Mesendoderm (in vitro differentiated cells): ENCODE data around the gene CLMP.

Experiments
- DNase-seq: peaks from one replicate; pipeline ENCODE4 v3.0.0; 2013
- H2AK5ac ChIP-seq: 2 replicates; pipeline ENCODE4 v1.6.1; 2013; ENCODE audit warnings: low read length, inconsistent platforms
- H2BK120ac ChIP-seq: 2 replicates; pipeline ENCODE4 v1.6.1; 2013; ENCODE audit warnings: low read depth, mild to moderate bottlenecking, low read length, moderate library complexity, mixed read lengths
- H2BK15ac ChIP-seq: replicated peaks from 2 replicates; pipeline ENCODE4 v1.6.1; 2013; ENCODE audit warnings: low read depth, mild to moderate bottlenecking, moderate library complexity
- H2BK5ac ChIP-seq: 2 replicates; pipeline ENCODE4 v1.6.1; 2013; ENCODE audit warnings: low read length, inconsistent platforms
- H3K18ac ChIP-seq: 2 replicates; pipeline ENCODE4 v1.6.1; 2013; ENCODE audit warnings: mild to moderate bottlenecking, low read length, mixed read lengths
- H3K23ac ChIP-seq: one replicate; pipeline ENCODE4 v1.6.1; 2013; ENCODE audit warnings: low read length
- H3K27ac ChIP-seq: 2 replicates; pipeline ENCODE4 v1.5.1; 2013; ENCODE audit warnings: low read depth, mild to moderate bottlenecking, inconsistent platforms, low read length, moderate library complexity
- H3K27me3 ChIP-seq: 2 replicates; pipeline ENCODE4 v1.6.1; 2013; ENCODE audit warnings: low read length, control low read depth, mild to moderate bottlenecking, inconsistent platforms; ENCODE audit not compliant: insufficient read depth, poor library complexity
- H3K36me3 ChIP-seq: 2 replicates; pipeline ENCODE4 v1.6.1; 2013; ENCODE audit warnings: low read length, inconsistent platforms; ENCODE audit not compliant: control insufficient read depth, insufficient read depth
- H3K4ac ChIP-seq: one replicate; pipeline ENCODE4 v1.6.1; 2013; ENCODE audit warnings: low read depth, mild to moderate bottlenecking, low read length, moderate library complexity
- H3K4me1 ChIP-seq: 2 replicates; pipeline ENCODE4 v1.6.1; 2013; ENCODE audit warnings: low read depth, low read length, inconsistent platforms; ENCODE audit not compliant: control insufficient read depth
- H3K4me2 ChIP-seq: 2 replicates; pipeline ENCODE4 v1.6.1; 2013; ENCODE audit warnings: low read length
- H3K4me3 ChIP-seq: 2 replicates; pipeline ENCODE4 v1.5.1; 2013; ENCODE audit warnings: mild to moderate bottlenecking, low read length
- H3K56ac ChIP-seq: one replicate; pipeline ENCODE4 v1.6.1; 2013; ENCODE audit warnings: low read length
- H3K79me1 ChIP-seq: 2 replicates; pipeline ENCODE4 v1.6.1; 2013; ENCODE audit warnings: low read length, inconsistent platforms
- H3K79me2 ChIP-seq: 2 replicates; pipeline ENCODE4 v1.6.1; 2013; ENCODE audit warnings: mild to moderate bottlenecking, low read length; ENCODE audit not compliant: control insufficient read depth, insufficient read depth
- H3K9ac ChIP-seq: 2 replicates; pipeline ENCODE4 v1.6.1; 2013; ENCODE audit warnings: low read length, inconsistent platforms
- H4K5ac ChIP-seq: one replicate; pipeline ENCODE4 v1.6.1; 2013; ENCODE audit warnings: low read length
- H4K8ac ChIP-seq: one replicate; pipeline ENCODE4 v1.6.1; 2013; ENCODE audit warnings: low read depth, mild to moderate bottlenecking, control low read depth, low read length, moderate library complexity
- WGBS: extraction: QIAGEN DNeasy Blood & Tissue Kit; methylation state at CpG from one replicate; pipeline ENCODE4 v1.1.7; 2013; ENCODE audit warnings: low lambda C conversion rate, missing lambda C conversion rate; ENCODE audit not compliant: insufficient coverage; ENCODE audit errors: extremely low coverage; 5-methylcytosine and 5-hydroxymethylcytosine counted together

CLMP gene

DNA sequence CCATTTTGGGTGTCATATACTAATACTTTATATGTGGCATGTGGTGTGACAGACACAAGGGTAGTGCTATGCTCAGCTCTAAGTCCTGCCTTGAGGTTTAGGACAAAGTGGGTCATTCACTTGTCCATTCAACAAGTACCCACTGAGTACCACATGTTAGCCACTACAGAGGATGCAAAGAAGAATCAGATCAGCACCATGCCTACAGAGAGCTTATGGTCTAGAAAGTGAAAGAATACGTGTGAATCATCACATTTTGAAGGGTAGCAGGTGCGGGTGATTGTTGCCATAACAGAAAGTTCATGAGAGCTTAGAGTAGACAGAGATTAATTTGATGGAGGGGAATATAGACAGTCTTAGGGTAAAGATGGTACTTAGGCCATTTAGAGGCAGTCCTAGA is 18.3 kb downstream of the CLMP start:
- no CpG with 5 or more reads among the region's 2 CpGs for WGBS
- Histone ChIP-seq H3K27ac (no peak overlapping the region), H3K4me1 (peaks cover 2% of the 10 kb centered on the region)

DNA sequence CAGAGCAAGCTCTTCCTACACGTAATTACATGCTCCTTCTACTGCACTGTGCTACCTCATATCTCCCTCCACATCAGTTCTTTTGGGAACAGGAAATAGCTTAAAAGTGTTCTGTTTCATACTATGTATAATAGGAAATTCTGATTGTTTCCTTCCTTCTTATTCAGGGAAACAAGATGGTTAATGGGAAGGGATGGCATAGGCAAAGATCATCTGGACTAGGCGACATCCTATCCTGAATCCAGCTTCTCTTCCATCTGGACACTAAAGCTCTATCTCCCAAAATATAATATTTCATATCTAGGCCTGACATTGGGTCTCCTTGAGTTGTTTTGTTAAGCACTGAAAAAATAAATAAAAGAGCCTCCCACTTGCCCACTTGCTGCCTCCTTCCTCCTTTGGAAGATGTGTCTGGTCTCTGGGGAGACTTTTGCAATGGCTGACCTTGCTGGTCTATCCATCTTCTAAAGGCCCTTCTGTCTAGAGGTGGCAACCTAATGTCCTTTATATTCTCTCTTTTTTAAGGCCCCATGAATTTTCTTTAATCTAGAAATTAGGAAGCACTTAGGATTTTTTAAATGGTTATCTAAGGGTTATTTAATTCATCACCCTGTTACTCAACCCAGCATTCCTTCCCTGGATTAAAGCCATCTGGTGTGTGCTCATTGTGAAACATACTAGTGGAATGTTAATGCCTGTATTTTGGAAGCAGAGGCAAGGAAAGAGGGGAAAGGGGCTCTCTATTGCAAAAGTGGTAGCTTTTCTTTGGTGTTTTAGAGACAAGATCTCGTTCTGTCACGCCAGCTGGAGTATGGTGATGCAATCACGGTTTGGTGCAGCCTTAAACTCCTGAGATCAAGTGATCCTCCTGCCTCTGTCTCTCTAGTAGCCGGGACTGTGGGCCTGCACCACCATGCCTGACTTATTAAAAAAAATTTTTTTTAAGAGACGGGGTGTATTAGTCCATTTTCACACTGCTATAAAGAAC is 20.6 kb downstream of the CLMP start:
- no peak overlapping the region for H2BK5ac ChIP-seq
- no peak overlapping the region for H3K4ac ChIP-seq
- no peak overlapping the region for H3K27ac ChIP-seq
- H3K79me2 ChIP-seq, result peaks cover 3% of the 10 kb centered on the region
- DNase-seq, result peak; percentile 66
- no peak overlapping the region for H2BK15ac ChIP-seq
- H4K5ac ChIP-seq, result no peak overlapping the region
- H3K56ac ChIP-seq, result no peak overlapping the region
- H2BK120ac ChIP-seq, result no peak overlapping the region
- H2AK5ac ChIP-seq, result no peak overlapping the region
- WGBS, result no CpG with 5 or more reads among the region's 7 CpGs
- H3K36me3 ChIP-seq, result no peaks in the 10 kb centered on the region
- peaks cover 13% of the 10 kb centered on the region for H3K79me1 ChIP-seq
- H3K4me1 ChIP-seq, result peaks cover 5% of the 10 kb centered on the region
- no peak overlapping the region for H3K9ac ChIP-seq
- no peak overlapping the region for H3K4me2 ChIP-seq
- no peak overlapping the region for H3K4me3 ChIP-seq
- no peaks in the 10 kb centered on the region for H3K27me3 ChIP-seq
- no peak overlapping the region for H3K18ac ChIP-seq
- no peak overlapping the region for H4K8ac ChIP-seq
- no peak overlapping the region for H3K23ac ChIP-seq

More for the DNA sequence above, 18.3 kb downstream of the CLMP start:
- Histone ChIP-seq H3K56ac (no peak overlapping the region), H3K79me1 (peaks cover 25% of the 10 kb centered on the region), H3K27me3 (no peaks in the 10 kb centered on the region), H4K8ac (no peak overlapping the region), H3K4ac (no peak overlapping the region), H3K79me2 (peaks cover 14% of the 10 kb centered on the region), H2BK120ac (no peak overlapping the region), H3K36me3 (peaks cover 3% of the 10 kb centered on the region), H2BK5ac (no peak overlapping the region), H2AK5ac (no peak overlapping the region), H3K9ac (no peak overlapping the region), H3K4me2 (no peak overlapping the region), H3K23ac (peak overlapping the region; percentile 29), H3K4me3 (no peak overlapping the region), H3K18ac (no peak overlapping the region), H4K5ac (no peak overlapping the region), H2BK15ac (no peak overlapping the region)
- no peak for DNase-seq

DNA sequence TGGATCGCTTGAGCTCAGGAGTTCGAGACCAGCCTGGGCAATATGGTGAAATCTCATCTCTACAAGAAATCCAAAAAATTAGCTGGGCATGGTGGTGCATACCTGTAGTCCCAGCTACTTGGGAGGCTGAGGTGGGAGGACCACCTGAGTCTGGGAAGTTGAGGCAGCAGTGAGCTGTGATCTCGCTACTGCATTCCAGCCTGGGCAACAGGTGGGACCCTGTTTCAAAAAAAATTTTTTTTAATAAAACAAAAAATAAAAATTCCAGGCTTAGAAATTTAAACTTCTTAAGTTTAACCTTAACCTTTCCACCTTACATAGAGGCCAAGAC is 21.2 kb downstream of the CLMP start:
- no CpG with 5 or more reads among the region's 3 CpGs for WGBS
- Histone ChIP-seq H3K36me3 (no peaks in the 10 kb centered on the region), H3K4me2 (no peak overlapping the region), H2BK15ac (no peak overlapping the region), H3K23ac (no peak overlapping the region), H3K4me3 (no peak overlapping the region), H3K27ac (no peak overlapping the region), H3K4me1 (peaks cover 11% of the 10 kb centered on the region), H3K4ac (no peak overlapping the region), H3K79me2 (peaks cover 3% of the 10 kb centered on the region), H3K56ac (no peak overlapping the region), H3K27me3 (no peaks in the 10 kb centered on the region), H2BK120ac (no peak overlapping the region), H3K18ac (no peak overlapping the region), H2AK5ac (no peak overlapping the region), H4K5ac (no peak overlapping the region), H3K9ac (no peak overlapping the region), H4K8ac (no peak overlapping the region), H3K79me1 (peaks cover 12% of the 10 kb centered on the region), H2BK5ac (no peak overlapping the region)
- no peak for DNase-seq

DNA sequence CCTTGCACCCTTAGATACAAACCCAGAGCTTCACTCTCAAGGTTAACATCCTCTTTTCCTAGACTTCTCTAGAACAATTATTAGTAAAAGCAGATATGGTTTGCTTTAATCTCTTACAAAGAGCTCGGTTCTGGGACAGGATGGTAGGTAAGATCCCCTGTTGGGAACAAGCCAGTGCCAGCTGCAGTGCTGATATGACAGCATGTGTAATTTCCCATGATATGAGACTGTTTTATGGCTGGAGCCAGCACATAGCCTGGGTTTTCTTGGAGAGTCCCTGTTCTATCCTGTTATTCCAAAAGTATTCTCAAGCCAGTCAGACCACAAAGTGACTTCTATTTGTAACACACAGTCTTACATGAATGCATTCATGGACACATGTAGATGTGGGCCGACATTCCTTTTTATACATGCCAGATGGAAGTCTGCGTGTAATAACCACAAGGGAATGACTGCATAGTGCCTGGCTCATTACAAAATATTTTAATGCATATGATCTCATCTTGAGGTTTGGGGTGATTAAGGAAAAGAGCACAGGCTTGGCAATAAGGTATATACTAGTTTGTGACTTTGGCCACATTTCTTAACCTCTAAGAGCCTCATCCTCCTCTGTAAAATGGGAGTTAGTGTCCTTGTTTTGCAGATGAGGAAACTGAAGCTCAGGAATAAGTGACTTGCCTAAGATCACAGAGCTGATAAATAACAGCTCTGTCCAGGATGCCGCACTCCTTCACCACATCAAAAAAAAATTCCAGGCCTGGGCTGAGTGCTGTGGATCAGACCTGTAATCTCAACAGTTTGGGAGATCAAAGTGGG is 21.8 kb downstream of the CLMP start:
- DNase-seq, result no peak
- WGBS, result no CpG with 5 or more reads among the region's 4 CpGs

DNA sequence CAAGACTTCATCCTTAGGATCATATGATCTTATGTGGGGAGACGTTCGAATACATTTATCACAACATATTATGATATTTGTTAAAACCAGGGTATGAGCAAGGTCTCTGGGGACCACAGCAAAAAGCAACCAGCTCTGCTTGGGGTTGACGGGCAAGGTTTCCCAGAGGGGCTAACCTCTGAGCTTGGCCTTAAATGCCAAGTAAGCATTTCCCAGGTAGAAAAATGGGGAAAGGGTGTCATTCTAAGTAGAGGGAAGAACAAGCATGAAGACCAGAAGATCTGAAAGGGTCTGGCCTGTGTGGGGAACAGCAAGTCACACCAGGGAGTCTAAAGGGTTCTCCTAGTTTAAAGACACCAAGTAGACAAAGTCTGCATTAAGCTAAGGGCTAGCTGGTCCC is 24.1 kb downstream of the CLMP start:
- H3K36me3 ChIP-seq, result no peaks in the 10 kb centered on the region
- no CpG with 5 or more reads among the region's 3 CpGs for WGBS
- H3K23ac ChIP-seq, result no peak overlapping the region
- H3K4me1 ChIP-seq, result peaks cover 21% of the 10 kb centered on the region
- peak overlapping the region; percentile 78 for H2BK120ac ChIP-seq
- H2BK15ac ChIP-seq, result no peak overlapping the region
- DNase-seq, result no peak
- no peak overlapping the region for H4K5ac ChIP-seq
- peak overlapping the region; percentile 73 for H2AK5ac ChIP-seq
- H3K4me3 ChIP-seq, result no peak overlapping the region
- H3K27me3 ChIP-seq, result no peaks in the 10 kb centered on the region
- no peak overlapping the region for H4K8ac ChIP-seq
- H3K18ac ChIP-seq, result peak overlapping the region; percentile 78
- peak overlapping the region; percentile 42 for H3K27ac ChIP-seq
- peak overlapping the region; percentile 77 for H3K56ac ChIP-seq
- H3K9ac ChIP-seq, result no peak overlapping the region
- H3K79me2 ChIP-seq, result no peaks in the 10 kb centered on the region
- H3K4ac ChIP-seq, result peak overlapping the region; percentile 62
- peaks cover 2% of the 10 kb centered on the region for H3K79me1 ChIP-seq
- no peak overlapping the region for H3K4me2 ChIP-seq
- peak overlapping the region; percentile 98 for H2BK5ac ChIP-seq

More for the DNA sequence above, 21.8 kb downstream of the CLMP start:
- Histone ChIP-seq H3K23ac (no peak overlapping the region), H3K18ac (no peak overlapping the region), H2BK15ac (no peak overlapping the region), H3K36me3 (no peaks in the 10 kb centered on the region), H3K4ac (no peak overlapping the region), H2BK5ac (no peak overlapping the region), H2BK120ac (no peak overlapping the region), H4K8ac (no peak overlapping the region), H3K4me2 (no peak overlapping the region), H3K56ac (peak overlapping the region; percentile 17), H3K27me3 (no peaks in the 10 kb centered on the region), H3K4me1 (peaks cover 15% of the 10 kb centered on the region), H3K9ac (no peak overlapping the region), H3K79me2 (peaks cover under 1% of the 10 kb centered on the region), H3K79me1 (peaks cover 8% of the 10 kb centered on the region), H3K27ac (no peak overlapping the region), H2AK5ac (no peak overlapping the region), H3K4me3 (no peak overlapping the region), H4K5ac (no peak overlapping the region)
